ENCODE data around the gene SLC26A6. TPM values are rescaled to one million over a fixed set of nuclear protein-coding genes. Genes with fewer than 3 reads are reported as not detected.

Gene SLC26A6
- total and polyA plus RNA-seq, 2 of the 13 experiments (the other 11 are each of a cell fraction or from before 2014, with no cell fraction given): 40.7 to 184 TPM

DNA sequence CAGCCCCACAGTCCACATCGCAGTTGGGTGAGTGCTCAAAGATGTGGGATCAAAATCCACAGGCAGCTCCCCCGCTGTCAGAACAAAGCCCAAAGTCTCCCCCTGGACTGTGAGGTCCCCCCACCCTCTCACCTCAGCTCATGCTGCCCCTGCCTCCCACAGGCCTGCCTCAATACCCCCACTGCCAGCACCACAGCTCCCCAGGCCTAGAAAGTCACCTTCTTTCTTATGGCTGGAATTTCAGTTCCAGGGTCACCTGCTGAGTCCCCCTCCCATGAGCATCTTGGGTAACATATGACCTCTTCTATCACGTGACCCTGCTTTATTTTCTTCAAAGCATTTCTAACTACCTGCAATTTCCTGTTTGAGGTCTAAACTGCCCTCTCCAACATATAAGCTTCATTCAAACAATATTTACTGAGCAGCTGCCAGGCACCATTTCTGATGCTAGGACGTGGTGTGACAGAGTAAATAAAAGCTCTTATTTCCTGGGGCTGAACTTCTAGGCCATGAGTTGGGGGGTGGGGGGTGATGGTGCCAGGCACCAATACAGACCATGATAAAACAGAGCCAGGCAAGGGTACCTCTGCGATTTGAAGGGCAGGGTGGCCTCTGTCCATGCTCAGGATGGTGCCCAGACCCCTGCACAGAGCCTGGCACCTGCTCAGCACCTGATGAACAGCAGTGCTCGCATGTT, 11.3 kb downstream of the SLC26A6 start (continued):
- no peak for TF ChIP-seq PRDM10 (CRISPR knock-in tag; IDR thresholded peaks at IDR 0.05; ENCODE audit: low read depth)
- TF ChIP-seq, protein P1, sequence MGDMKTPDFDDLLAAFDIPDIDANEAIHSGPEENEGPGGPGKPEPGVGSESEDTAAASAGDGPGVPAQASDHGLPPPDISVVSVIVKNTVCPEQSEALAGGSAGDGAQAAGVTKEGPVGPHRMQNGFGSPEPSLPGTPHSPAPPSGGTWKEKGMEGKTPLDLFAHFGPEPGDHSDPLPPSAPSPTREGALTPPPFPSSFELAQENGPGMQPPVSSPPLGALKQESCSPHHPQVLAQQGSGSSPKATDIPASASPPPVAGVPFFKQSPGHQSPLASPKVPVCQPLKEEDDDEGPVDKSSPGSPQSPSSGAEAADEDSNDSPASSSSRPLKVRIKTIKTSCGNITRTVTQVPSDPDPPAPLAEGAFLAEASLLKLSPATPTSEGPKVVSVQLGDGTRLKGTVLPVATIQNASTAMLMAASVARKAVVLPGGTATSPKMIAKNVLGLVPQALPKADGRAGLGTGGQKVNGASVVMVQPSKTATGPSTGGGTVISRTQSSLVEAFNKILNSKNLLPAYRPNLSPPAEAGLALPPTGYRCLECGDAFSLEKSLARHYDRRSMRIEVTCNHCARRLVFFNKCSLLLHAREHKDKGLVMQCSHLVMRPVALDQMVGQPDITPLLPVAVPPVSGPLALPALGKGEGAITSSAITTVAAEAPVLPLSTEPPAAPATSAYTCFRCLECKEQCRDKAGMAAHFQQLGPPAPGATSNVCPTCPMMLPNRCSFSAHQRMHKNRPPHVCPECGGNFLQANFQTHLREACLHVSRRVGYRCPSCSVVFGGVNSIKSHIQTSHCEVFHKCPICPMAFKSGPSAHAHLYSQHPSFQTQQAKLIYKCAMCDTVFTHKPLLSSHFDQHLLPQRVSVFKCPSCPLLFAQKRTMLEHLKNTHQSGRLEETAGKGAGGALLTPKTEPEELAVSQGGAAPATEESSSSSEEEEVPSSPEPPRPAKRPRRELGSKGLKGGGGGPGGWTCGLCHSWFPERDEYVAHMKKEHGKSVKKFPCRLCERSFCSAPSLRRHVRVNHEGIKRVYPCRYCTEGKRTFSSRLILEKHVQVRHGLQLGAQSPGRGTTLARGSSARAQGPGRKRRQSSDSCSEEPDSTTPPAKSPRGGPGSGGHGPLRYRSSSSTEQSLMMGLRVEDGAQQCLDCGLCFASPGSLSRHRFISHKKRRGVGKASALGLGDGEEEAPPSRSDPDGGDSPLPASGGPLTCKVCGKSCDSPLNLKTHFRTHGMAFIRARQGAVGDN (CRISPR knock-in tag; IDR thresholded peaks at IDR 0.05): peak; percentile 92
- TF ChIP-seq KAT8 (CRISPR knock-in tag; IDR thresholded peaks at IDR 0.05): peak; percentile 41; the same call in 1 of the 2 replicates
- TF ChIP-seq ZNF780A (CRISPR knock-in tag; IDR thresholded peaks at IDR 0.05): no peak
- TF ChIP-seq ZNF260 (CRISPR knock-in tag; IDR thresholded peaks at IDR 0.05; ENCODE audit: borderline replicate concordance, low read depth): no peak
- TF ChIP-seq PITX1 (CRISPR knock-in tag; IDR thresholded peaks at IDR 0.05): no peak
- TF ChIP-seq ZNF264 (CRISPR knock-in tag; IDR thresholded peaks at IDR 0.05): 0 out of 2 replicates have a peak, but pooled peaks have one; percentile 5
- TF ChIP-seq, protein P2, sequence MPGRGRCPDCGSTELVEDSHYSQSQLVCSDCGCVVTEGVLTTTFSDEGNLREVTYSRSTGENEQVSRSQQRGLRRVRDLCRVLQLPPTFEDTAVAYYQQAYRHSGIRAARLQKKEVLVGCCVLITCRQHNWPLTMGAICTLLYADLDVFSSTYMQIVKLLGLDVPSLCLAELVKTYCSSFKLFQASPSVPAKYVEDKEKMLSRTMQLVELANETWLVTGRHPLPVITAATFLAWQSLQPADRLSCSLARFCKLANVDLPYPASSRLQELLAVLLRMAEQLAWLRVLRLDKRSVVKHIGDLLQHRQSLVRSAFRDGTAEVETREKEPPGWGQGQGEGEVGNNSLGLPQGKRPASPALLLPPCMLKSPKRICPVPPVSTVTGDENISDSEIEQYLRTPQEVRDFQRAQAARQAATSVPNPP (CRISPR knock-in tag; IDR thresholded peaks at IDR 0.05): no peak
- TF ChIP-seq FOXJ3 (CRISPR knock-in tag; IDR thresholded peaks at IDR 0.05; ENCODE audit: borderline replicate concordance): peak; percentile 35; the same call in 1 of the 2 replicates
- TF ChIP-seq ZNF776 (CRISPR knock-in tag; IDR thresholded peaks at IDR 0.05): no peak
- TF ChIP-seq, protein P3, sequence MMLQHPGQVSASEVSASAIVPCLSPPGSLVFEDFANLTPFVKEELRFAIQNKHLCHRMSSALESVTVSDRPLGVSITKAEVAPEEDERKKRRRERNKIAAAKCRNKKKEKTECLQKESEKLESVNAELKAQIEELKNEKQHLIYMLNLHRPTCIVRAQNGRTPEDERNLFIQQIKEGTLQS (CRISPR knock-in tag; IDR thresholded peaks at IDR 0.05): no peak
- TF ChIP-seq PPARG (CRISPR knock-in tag; conservative IDR thresholded peaks at IDR 0.05): peak; percentile 51
- no peak for TF ChIP-seq RBAK (CRISPR knock-in tag; IDR thresholded peaks at IDR 0.05)
- TF ChIP-seq NCOA2 (CRISPR knock-in tag; IDR thresholded peaks at IDR 0.05): peak; percentile 58; the same call in 1 of the 2 replicates
- TF ChIP-seq HHEX (CRISPR knock-in tag; IDR thresholded peaks at IDR 0.05): no peak
- TF ChIP-seq ARID3A (IDR thresholded peaks at IDR 0.05; ENCODE audit: low read depth, low read length): peak; percentile 48; the same call in 1 of the 2 replicates
- no peak for TF ChIP-seq SP1 (IDR thresholded peaks at IDR 0.05)
- TF ChIP-seq SP1 (CRISPR knock-in tag; IDR thresholded peaks at IDR 0.05): no peak
- TF ChIP-seq TBX3 (IDR thresholded peaks at IDR 0.05; ENCODE audit: borderline replicate concordance): peak; percentile 59; the same call in 1 of the 2 replicates

Data from HepG2 (cell line).